Osteoblast (primary cell): ENCODE results near the gene SEC24D. TPM values are rescaled to one million over a fixed set of nuclear protein-coding genes. Genes with fewer than 3 reads are reported as not detected.

Experiments used
- DNase-seq: peaks from one replicate; pipeline ENCODE4 v3.0.0; 2011; ENCODE audit warnings: low spot score, mixed read lengths; ENCODE audit not compliant: insufficient read length; ENCODE audit errors: missing footprints
- H2AFZ ChIP-seq: 2 replicates; pipeline ENCODE4 v1.6.0; 2011; ENCODE audit warnings: mild to moderate bottlenecking, low read length
- H3K27ac ChIP-seq: 2 replicates; pipeline ENCODE4 v1.5.1; 2011; ENCODE audit warnings: mild to moderate bottlenecking, low read depth, low read length, moderate library complexity
- H3K27me3 ChIP-seq: 2 replicates; pipeline ENCODE4 v1.6.0; 2012; ENCODE audit warnings: mild to moderate bottlenecking, control low read depth, inconsistent platforms, low read length, moderate library complexity; ENCODE audit not compliant: insufficient read depth
- H3K36me3 ChIP-seq: 2 replicates; pipeline ENCODE4 v1.5.1; 2011; ENCODE audit warnings: mild to moderate bottlenecking, low read length, control low read depth, moderate library complexity; ENCODE audit not compliant: insufficient read depth
- H3K4me1 ChIP-seq: 2 replicates; pipeline ENCODE4 v1.5.1; 2011; ENCODE audit warnings: mild to moderate bottlenecking, low read length, control low read depth, moderate library complexity; ENCODE audit not compliant: insufficient read depth
- H3K4me2 ChIP-seq: 2 replicates; pipeline ENCODE4 v1.6.0; 2011; ENCODE audit warnings: mild to moderate bottlenecking, low read length; ENCODE audit not compliant: insufficient read depth
- H3K4me3 ChIP-seq: fragments of 200-600 bp; sonication (generic); 3 replicates; pipeline ENCODE4 v1.5.1; 2012; ENCODE audit warnings: mild to moderate bottlenecking, low read length, inconsistent platforms; ENCODE audit not compliant: insufficient read depth
- H3K79me2 ChIP-seq: 2 replicates; pipeline ENCODE4 v1.6.0; 2012; ENCODE audit warnings: mild to moderate bottlenecking, low read length, control low read depth, inconsistent platforms; ENCODE audit not compliant: insufficient read depth
- H3K9me3 ChIP-seq: 2 replicates; pipeline ENCODE4 v1.5.1; 2011; ENCODE audit warnings: low read depth, low read length, control low read depth
- H4K20me1 ChIP-seq: 2 replicates; pipeline ENCODE4 v1.6.0; 2012; ENCODE audit warnings: mild to moderate bottlenecking, low read length, control low read depth; ENCODE audit not compliant: insufficient read depth
- total RNA-seq: library from RNA; depleted of rRNA; stranded (reverse); fragments of >200 nt; gene quantifications from 2 replicates; pipeline ENCODE4 v1.2.3, GENCODE V29; 2012
- TF ChIP-seq, protein P1 (sequence below): IDR thresholded peaks from 2 replicates; pipeline ENCODE4 v1.5.1; 2011; ENCODE audit warnings: mild to moderate bottlenecking, low read depth, low read length, moderate library complexity; ENCODE audit errors: extremely low read depth

The SEC24D gene
- total RNA-seq, 1 donor: 116 TPM

DNA sequence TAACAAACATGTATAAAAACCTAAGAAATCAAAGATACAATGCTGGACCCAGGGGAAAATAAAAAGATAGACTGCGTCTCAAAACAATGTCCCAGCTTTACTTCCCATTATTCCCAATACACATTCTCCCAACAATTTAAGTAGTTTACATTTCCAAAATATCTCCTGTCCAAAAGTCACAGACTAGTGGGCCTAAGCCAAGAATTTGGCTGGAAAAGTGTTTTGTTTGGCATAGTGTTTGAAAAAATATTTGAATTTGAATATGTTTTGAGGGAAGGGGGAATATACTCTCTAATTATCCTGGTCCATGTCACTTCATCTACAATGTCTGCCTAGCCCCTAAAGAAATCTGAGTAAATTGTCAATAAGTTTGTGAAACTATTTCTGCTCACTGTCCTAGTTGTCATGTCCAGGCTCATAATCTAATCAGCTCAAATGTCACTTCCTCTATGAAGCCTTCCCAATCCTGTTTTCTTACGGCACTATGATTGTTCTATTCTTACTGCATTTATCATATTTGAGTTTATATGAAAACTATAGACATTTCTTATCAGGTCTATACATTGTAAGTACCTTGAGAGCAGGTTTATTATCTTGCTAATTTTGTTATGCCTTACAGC, 74.4 kb downstream of the SEC24D start:
- Histone ChIP-seq H3K4me2 (no peak overlapping the region), H3K4me1 (peaks cover 86% of the 10 kb centered on the region), H2AFZ (no peak overlapping the region), H3K9me3 (no peaks in the 10 kb centered on the region), H3K79me2 (peaks cover 80% of the 10 kb centered on the region), H4K20me1 (no peaks in the 10 kb centered on the region), H3K36me3 (peaks cover 74% of the 10 kb centered on the region), H3K27me3 (no peaks in the 10 kb centered on the region), H3K27ac (no peak overlapping the region), H3K4me3 (no peak overlapping the region)
- TF ChIP-seq, protein P1, sequence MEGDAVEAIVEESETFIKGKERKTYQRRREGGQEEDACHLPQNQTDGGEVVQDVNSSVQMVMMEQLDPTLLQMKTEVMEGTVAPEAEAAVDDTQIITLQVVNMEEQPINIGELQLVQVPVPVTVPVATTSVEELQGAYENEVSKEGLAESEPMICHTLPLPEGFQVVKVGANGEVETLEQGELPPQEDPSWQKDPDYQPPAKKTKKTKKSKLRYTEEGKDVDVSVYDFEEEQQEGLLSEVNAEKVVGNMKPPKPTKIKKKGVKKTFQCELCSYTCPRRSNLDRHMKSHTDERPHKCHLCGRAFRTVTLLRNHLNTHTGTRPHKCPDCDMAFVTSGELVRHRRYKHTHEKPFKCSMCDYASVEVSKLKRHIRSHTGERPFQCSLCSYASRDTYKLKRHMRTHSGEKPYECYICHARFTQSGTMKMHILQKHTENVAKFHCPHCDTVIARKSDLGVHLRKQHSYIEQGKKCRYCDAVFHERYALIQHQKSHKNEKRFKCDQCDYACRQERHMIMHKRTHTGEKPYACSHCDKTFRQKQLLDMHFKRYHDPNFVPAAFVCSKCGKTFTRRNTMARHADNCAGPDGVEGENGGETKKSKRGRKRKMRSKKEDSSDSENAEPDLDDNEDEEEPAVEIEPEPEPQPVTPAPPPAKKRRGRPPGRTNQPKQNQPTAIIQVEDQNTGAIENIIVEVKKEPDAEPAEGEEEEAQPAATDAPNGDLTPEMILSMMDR: no peak
- DNase-seq: no peak

DNA sequence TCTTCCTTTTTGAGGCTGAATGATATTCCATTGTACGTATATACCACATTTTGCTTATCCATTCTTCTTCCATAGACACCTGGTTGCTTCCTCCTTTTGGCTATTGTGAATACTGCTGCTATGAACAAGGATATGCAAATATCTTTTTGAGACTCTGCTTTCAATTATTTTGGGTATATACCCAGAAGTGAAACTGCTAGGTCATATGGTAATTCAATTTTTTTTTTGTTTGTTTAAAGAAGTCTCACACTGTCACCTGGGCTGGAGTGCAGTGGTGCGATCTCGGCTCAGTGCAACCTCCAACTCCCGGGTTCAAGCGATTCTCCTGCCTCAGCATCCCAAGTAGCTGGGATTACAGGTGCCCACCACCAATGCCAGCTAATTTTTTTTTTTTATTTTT, 75.4 kb downstream of the SEC24D start:
- no peak for DNase-seq
- Histone ChIP-seq H2AFZ (no peak overlapping the region), H3K79me2 (peaks cover 88% of the 10 kb centered on the region), H3K4me2 (no peak overlapping the region), H3K36me3 (peaks cover 77% of the 10 kb centered on the region), H3K4me1 (peaks cover 86% of the 10 kb centered on the region), H3K27ac (no peak overlapping the region), H3K9me3 (no peaks in the 10 kb centered on the region), H4K20me1 (no peaks in the 10 kb centered on the region), H3K4me3 (no peak overlapping the region), H3K27me3 (no peaks in the 10 kb centered on the region)
- TF ChIP-seq, protein P1: no peak

DNA sequence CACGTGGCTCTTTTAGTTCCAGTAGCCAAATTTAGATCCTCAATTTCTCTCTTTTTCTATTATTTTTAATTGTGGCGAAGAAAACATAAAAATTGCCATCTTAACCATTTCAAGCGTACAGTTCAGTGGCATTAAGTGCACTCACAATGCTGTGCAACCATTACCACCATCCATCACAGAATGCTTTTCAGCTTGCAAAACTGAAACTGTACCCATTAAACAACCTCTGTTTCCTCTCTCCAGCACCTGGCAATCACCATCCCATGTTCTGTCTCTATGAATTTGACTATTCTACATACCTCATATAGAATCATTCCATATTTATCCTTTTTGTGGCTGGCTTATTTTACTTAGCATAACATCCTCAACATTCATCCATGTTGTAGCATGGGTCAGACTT, 75.8 kb downstream of the SEC24D start:
- H3K4me3 ChIP-seq: no peak overlapping the region
- peaks cover 92% of the 10 kb centered on the region for H3K79me2 ChIP-seq
- DNase-seq: no peak
- H2AFZ ChIP-seq: no peak overlapping the region
- H3K36me3 ChIP-seq: peaks cover 79% of the 10 kb centered on the region
- H3K27me3 ChIP-seq: no peaks in the 10 kb centered on the region
- H3K27ac ChIP-seq: no peak overlapping the region
- TF ChIP-seq, protein P1: no peak
- no peaks in the 10 kb centered on the region for H4K20me1 ChIP-seq
- peaks cover 82% of the 10 kb centered on the region for H3K4me1 ChIP-seq
- no peaks in the 10 kb centered on the region for H3K9me3 ChIP-seq
- H3K4me2 ChIP-seq: no peak overlapping the region

DNA sequence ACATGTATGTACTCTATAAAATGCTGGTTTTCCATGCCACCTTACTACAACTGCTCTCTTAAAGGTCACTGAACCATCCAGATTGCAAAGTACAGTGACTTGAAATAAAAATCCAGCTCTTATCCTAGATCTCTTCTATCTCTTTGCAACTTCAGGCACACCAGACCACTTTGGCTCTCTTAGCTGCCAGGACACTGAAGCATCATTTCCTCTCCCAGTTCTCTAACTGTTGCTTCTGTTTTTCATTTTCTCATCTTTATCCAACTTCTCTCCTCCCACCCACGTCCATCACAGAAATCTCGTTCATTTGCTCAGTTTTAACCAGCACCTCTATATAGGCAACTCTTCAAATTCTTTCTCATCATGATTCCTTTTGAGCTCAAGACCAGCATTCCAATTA, 76.4 kb downstream of the SEC24D start:
- peaks cover 77% of the 10 kb centered on the region for H3K36me3 ChIP-seq
- peaks cover 78% of the 10 kb centered on the region for H3K4me1 ChIP-seq
- no peak overlapping the region for H2AFZ ChIP-seq
- H3K4me2 ChIP-seq: no peak overlapping the region
- H4K20me1 ChIP-seq: peaks cover under 1% of the 10 kb centered on the region
- H3K27me3 ChIP-seq: no peaks in the 10 kb centered on the region
- peak overlapping the region; percentile 47 for H3K27ac ChIP-seq
- peaks cover 90% of the 10 kb centered on the region for H3K79me2 ChIP-seq
- H3K4me3 ChIP-seq: no peak overlapping the region
- TF ChIP-seq, protein P1: no peak
- H3K9me3 ChIP-seq: no peaks in the 10 kb centered on the region
- DNase-seq: peak; percentile 46
